GM21390 (cell line): ENCODE data around the gene SLC25A22.

Source experiments
- ATAC-seq: cut with Tn5 transposase; IDR thresholded peaks from one replicate; pipeline ENCODE4 v1.9.1; 2021; ENCODE audit not compliant: unreplicated experiment

Gene SLC25A22

GRCh38 chr11:774873-775592 lies 23.0 kb downstream of the SLC25A22 start:
- no peak for ATAC-seq

GRCh38 chr11:773830-774229 lies 24.3 kb downstream of the SLC25A22 start:
- ATAC-seq: no peak

- ATAC-seq: no peak
Measured at GRCh38 chr11:773425-773824, 24.7 kb downstream of the SLC25A22 start.

GRCh38 chr11:772429-773390 lies 25.4 kb downstream of the SLC25A22 start:
- no peak for ATAC-seq

GRCh38 chr11:771617-772204 lies 26.4 kb downstream of the SLC25A22 start:
- ATAC-seq: no peak

GRCh38 chr11:770642-771616 lies 27.2 kb downstream of the SLC25A22 start:
- no peak for ATAC-seq

- ATAC-seq: no peak
Measured at GRCh38 chr11:769887-770641, 28.0 kb downstream of the SLC25A22 start.

GRCh38 chr11:767238-767637 lies 30.8 kb downstream of the SLC25A22 start:
- ATAC-seq: no peak

GRCh38 chr11:766936-767210 lies 31.2 kb downstream of the SLC25A22 start:
- ATAC-seq: no peak

GRCh38 chr11:766106-766935 lies 31.8 kb downstream of the SLC25A22 start:
- ATAC-seq: no peak

GRCh38 chr11:765802-766091 lies 32.3 kb downstream of the SLC25A22 start:
- ATAC-seq: no peak

GRCh38 chr11:765025-765801 lies 32.9 kb downstream of the SLC25A22 start:
- ATAC-seq: no peak

GRCh38 chr11:764322-765024 lies 33.6 kb downstream of the SLC25A22 start:
- no peak for ATAC-seq

GRCh38 chr11:763549-764321 lies 34.3 kb downstream of the SLC25A22 start:
- ATAC-seq: no peak

GRCh38 chr11:763073-763463 lies 35.0 kb downstream of the SLC25A22 start:
- no peak for ATAC-seq

GRCh38 chr11:762421-763072 lies 35.5 kb downstream of the SLC25A22 start:
- ATAC-seq: no peak
